K562 treated with DMSO at 1 percent for 24 hours (cell line): Measurements from ENCODE around the gene UPF2. TPM values are rescaled to one million over a fixed set of nuclear protein-coding genes. Genes with fewer than 3 reads are reported as not detected.

Experiments
- total RNA-seq: library from RNA; unstranded; fragments of 300-600 nt; gene quantifications from 2 replicates; pipeline ENCODE4 v1.2.3, GENCODE V29; 2022; ENCODE audit warnings: low read depth; ENCODE audit not compliant: insufficient read depth

Gene UPF2, protein sequence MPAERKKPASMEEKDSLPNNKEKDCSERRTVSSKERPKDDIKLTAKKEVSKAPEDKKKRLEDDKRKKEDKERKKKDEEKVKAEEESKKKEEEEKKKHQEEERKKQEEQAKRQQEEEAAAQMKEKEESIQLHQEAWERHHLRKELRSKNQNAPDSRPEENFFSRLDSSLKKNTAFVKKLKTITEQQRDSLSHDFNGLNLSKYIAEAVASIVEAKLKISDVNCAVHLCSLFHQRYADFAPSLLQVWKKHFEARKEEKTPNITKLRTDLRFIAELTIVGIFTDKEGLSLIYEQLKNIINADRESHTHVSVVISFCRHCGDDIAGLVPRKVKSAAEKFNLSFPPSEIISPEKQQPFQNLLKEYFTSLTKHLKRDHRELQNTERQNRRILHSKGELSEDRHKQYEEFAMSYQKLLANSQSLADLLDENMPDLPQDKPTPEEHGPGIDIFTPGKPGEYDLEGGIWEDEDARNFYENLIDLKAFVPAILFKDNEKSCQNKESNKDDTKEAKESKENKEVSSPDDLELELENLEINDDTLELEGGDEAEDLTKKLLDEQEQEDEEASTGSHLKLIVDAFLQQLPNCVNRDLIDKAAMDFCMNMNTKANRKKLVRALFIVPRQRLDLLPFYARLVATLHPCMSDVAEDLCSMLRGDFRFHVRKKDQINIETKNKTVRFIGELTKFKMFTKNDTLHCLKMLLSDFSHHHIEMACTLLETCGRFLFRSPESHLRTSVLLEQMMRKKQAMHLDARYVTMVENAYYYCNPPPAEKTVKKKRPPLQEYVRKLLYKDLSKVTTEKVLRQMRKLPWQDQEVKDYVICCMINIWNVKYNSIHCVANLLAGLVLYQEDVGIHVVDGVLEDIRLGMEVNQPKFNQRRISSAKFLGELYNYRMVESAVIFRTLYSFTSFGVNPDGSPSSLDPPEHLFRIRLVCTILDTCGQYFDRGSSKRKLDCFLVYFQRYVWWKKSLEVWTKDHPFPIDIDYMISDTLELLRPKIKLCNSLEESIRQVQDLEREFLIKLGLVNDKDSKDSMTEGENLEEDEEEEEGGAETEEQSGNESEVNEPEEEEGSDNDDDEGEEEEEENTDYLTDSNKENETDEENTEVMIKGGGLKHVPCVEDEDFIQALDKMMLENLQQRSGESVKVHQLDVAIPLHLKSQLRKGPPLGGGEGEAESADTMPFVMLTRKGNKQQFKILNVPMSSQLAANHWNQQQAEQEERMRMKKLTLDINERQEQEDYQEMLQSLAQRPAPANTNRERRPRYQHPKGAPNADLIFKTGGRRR
- 11.3 and 12.9 TPM in 2 replicates for total RNA-seq

DNA sequence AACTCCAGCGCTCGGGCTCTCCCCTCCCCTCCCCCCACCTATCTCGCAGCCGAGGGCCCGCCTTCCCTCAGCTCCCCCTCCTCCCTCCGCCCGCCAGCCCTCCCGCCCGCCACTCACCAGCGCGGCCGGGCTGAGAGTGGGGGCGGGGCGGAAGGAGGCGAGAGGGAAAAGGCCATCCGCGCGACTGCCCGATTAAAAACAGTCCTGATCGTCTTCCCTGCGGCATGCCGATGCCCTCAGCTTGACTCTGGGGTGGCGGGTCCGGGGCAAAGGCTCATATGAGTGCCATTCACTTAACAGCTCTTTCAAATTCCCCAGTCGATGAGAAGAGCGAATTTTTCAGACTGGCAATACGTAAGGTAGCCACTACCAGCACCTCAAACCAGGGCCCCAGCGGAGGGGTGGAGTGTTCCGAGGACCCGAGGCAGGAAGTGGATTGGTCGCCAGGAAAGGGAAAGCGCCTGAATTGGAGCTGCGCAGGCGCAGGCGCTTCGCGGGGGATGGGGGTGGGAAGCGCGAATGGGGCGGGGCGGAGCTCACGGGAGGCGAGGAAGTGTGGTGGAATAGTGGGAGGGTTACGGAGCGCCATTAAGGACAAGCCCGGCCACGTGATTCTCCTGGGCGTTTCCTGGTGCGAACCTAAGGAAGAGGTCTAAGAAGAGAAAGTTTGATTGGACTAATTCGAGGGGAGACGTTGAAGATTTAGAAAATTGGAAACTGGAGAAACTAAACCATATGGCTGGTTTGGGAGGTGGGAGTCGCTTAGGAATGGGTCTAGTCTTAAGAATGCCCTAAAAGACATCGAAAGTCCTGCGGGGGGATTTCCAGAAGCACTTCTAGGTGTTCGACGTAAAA is at the start of gene UPF2:
TSS of gene UPF2 (minus strand) at position 13 of the 855 bp plus-strand sequence. CDS start 7,386 bp downstream, outside the sequence.

DNA sequence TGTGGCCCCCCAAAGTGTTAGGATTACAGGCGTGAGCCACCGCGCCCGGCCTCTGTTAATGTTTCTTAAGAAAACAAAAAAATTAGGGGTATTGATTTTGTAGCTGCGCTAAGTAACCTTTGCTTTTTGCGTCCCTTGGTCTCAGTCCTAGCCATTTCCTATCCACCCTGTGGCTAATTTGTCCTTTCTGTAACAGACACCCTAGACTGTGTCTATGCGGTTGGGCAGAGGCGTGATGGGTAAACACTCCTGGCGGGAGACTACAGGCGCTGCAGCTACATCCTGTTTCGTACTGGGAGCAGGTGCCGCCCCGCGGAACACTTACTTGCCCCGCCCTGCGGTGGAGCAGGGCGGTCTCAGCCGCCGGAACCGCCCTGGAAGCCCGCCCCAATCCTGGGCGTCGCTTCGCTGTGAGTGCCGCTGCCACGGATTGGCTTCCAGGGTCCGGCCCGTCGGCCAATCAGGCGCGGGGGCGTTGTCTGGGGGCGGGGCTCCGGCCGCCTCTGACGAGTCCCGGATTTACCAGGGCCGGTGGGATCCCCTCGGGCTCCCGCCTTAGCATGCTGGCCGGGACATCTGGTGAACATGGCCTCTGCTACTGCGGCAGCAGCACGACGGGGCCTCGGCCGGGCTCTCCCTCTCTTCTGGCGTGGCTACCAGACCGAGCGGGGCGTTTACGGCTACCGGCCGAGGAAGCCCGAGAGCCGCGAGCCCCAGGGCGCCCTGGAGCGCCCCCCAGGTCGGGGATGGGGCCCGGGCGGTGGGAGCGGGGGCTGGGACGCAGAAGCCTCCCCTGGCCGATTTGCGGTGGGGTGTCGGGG is 26.1 kb upstream of the UPF2 start, which contains the start of gene DHTKD1:
TSS of gene DHTKD1 (plus strand) at position 506 of the 821 bp plus-strand sequence. CDS start at position 586, 80 bp downstream.

Other genes starting within 250 kb of the UPF2 start
- 6.8 and 7.4 TPM in 2 replicates for gene PROSER2, start 219.5 kb downstream of the UPF2 start, total RNA-seq
- gene DHTKD1, start 26.1 kb upstream of the UPF2 start, total RNA-seq, result 12.2 and 15.7 TPM in 2 replicates
- gene SEC61A2, start 86.9 kb upstream of the UPF2 start, total RNA-seq, result 4.8 and 6.9 TPM in 2 replicates
- 66.6 and 70.7 TPM in 2 replicates for gene NUDT5, start 153.1 kb upstream of the UPF2 start, total RNA-seq
- 67.7 and 85.4 TPM in 2 replicates for gene CDC123, start 153.4 kb upstream of the UPF2 start, total RNA-seq